Activated CD4-positive, alpha-beta T cell treated with anti-CD3 and anti-CD28 coated beads for 1 hour (primary cell): ENCODE results near the gene MORN1.

ENCODE experiments used
- DNase-seq: peaks from one replicate; pipeline ENCODE4 v3.0.0-alpha.2; 2020

The MORN1 gene

GRCh38 chr1:2384941-2385481 lies 6.3 kb downstream of the MORN1 start:
- no peak for DNase-seq

- DNase-seq = no peak
Observed at GRCh38 chr1:2384130-2384860, 7.1 kb downstream of the MORN1 start.

GRCh38 chr1:2383576-2383975 lies 7.8 kb downstream of the MORN1 start:
- DNase-seq = no peak

- no peak for DNase-seq
Observed at GRCh38 chr1:2382621-2383361, 8.6 kb downstream of the MORN1 start.

GRCh38 chr1:2381741-2382620 lies 9.4 kb downstream of the MORN1 start:
- peak; percentile 62 for DNase-seq

- no peak for DNase-seq
Observed at GRCh38 chr1:2380816-2381591, 10.3 kb downstream of the MORN1 start.

GRCh38 chr1:2379733-2380404 lies 11.5 kb downstream of the MORN1 start:
- no peak for DNase-seq

GRCh38 chr1:2378956-2379732 lies 12.2 kb downstream of the MORN1 start:
- DNase-seq = no peak

GRCh38 chr1:2378441-2378851 lies 12.9 kb downstream of the MORN1 start:
- DNase-seq = no peak

- no peak for DNase-seq
Observed at GRCh38 chr1:2377751-2378440, 13.5 kb downstream of the MORN1 start.

- no peak for DNase-seq
Observed at GRCh38 chr1:2376931-2377672, 14.3 kb downstream of the MORN1 start.

GRCh38 chr1:2376261-2376741 lies 15.1 kb downstream of the MORN1 start:
- no peak for DNase-seq

- DNase-seq = no peak
Observed at GRCh38 chr1:2375923-2376260, 15.5 kb downstream of the MORN1 start.

GRCh38 chr1:2375246-2375922 lies 16.0 kb downstream of the MORN1 start:
- no peak for DNase-seq

GRCh38 chr1:2374252-2375155 lies 16.9 kb downstream of the MORN1 start:
- DNase-seq = no peak

GRCh38 chr1:2373551-2374251 lies 17.7 kb downstream of the MORN1 start:
- DNase-seq = no peak
